GM19395 (cell line): ENCODE results near the gene SLC38A11.
"Not testable (repeated sequence)": the region's sequence is repeated elsewhere in the genome, so short reads cannot be mapped to it uniquely, and the experiment has no call there.

Experiments
- ATAC-seq: cut with Tn5 transposase; IDR thresholded peaks from one replicate; pipeline ENCODE4 v1.9.1; 2021; ENCODE audit warnings: mild to moderate bottlenecking, moderate library complexity; ENCODE audit not compliant: unreplicated experiment

SLC38A11 gene

DNA sequence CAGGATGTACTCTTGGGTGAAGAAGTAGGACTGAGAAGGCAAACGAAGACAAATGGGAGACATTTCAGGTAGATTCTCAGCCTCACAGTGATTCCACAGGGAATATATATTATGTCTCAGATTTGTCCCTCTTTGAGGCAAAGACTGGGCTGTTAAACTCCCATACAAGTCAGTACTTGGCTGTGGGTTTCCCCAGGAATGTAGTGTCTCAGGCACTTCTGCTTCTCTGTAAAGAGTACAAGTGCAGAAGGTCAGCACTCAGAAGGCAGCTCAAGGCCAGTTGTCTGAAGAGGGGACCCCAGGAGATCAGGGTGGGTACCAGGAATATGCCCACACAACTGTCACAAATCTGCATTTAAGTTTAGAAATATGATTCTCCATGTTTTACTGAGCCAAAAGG lies 73.8 kb downstream of the SLC38A11 start:
- no peak for ATAC-seq

DNA sequence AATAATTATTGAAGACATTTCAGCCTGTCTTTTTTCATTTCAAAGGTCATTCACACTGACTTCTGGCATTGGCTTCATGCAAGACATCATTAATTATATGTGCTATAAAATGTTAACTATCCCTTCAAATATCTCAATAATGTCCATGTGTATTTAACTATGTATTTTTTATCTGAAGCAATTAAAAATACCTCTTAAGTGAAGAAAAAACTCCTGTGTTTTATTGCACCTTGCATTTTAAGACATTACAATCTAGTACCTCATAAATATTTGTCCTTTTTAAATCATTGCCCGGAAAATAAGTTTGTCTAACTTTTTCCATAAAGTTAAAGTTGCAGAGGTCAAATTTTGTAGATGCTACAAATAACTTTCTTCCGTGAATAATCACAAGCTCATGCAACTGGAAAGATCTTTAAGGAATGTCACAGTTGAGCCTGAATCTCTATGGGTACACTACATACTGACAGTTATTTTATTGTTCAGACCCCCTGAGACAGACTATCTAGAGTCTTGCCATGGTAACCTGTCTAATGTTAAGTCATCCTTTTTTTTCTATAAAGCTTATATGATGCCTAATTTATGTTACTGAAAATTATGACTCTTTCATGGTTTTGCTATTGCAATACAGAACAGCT lies 75.3 kb downstream of the SLC38A11 start:
- no peak for ATAC-seq

DNA sequence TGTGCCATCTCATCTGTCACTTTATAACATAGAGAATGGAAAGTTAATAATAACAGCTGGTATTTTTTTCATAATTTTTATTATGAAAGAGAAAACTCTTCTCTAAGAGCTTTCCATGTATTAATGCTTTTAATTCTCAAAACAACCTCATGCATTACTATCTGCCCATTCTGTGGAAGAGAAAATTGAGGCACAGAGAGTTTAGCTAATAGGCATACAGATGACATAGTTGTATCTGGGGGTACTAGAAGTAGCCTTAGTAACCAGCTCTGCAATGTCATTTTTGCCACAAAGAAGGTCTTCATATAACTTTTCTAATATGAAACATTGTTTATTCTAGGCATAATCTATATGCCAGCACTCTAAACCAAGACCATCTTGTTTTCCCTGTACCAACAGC lies 77.4 kb downstream of the SLC38A11 start:
- ATAC-seq, result no peak

DNA sequence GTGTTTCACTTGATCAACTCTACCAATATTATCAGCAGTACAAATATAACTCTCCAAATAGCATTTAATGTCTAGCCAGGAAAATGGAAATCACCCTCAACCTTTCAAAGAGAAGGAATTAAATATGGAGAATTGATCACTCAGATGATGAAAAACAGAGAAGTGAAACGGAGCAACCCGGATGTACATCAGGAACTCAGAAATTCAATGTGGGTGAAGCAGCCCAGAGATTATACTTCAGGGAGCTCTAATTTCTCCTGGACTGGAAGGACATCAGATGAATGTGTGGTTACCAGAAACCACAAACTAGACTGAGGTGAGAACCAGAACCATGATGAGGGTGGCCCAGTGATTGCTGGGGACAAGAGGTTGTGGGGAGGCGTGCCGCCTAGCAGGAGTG lies 78.2 kb downstream of the SLC38A11 start:
- no peak for ATAC-seq

DNA sequence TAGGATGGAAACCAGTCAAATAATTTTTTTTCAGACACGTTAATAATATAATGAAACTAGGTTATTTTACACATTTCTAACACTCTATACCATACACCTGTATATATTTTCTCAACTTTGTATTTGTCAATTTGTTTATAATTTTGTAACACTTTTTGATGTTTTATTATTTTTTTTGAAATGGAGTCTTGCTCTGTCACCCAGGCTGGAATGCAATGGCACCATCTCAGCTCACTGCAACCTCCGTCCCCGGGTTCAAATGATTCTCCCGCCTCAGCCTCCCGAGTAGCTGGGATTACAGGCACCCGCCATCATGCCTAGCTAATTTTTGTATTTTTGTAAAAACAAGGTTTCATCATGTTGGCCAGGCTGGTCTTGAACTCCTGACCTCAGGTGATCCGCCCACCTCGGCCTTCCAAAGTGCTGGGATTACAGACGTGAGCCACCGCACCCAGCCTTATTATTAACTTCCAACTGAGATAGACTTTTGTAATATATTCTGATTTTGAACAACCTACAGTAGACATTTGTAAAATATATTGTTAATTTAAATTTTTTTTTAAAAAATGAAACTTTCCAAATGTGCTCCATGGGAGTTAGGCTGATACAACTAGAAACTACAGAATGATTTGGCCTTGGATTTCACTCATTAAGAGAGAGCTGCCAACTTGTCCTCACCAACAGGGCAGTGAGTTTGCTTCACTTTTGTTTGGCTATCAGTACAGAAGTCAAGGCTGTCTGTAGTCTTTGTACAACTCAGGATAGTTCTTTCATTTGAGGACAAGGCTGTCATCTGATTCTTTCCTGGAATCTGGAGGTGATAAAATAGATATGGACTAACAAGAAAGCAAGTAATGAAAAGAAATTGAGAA lies 79.8 kb downstream of the SLC38A11 start:
- no peak for ATAC-seq

DNA sequence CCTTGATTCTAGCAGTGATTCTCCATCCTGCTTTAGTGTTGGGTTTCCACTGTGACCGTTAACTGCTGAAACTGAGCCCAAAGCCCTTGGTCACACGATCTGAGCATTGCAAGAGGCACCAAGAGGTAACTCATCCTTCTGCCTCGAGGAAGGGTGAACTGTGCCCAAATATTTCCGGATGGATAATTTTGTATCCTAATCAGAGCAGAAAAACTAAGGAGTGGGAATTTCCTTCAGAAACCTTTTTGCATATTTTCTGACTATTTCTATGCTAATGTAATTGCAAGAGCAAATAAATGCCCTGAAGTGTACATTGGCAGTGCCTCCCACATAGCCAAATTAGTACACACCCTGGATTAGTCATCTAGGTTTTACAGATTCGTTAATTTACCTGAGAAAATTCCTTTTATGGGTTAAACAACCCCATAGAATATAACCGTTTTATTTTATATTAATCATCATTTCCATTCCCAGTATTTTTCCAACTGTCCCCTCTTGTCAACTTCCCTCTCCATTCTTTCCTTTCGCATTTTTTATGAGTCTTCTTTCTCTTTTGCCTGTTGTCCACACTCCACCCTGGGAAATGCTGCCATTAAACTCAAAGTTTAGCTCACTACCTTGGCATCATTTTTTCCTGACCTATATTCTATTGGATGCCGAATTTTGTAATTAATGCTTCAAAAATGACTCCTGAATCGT lies 82.0 kb downstream of the SLC38A11 start:
- no peak for ATAC-seq

DNA sequence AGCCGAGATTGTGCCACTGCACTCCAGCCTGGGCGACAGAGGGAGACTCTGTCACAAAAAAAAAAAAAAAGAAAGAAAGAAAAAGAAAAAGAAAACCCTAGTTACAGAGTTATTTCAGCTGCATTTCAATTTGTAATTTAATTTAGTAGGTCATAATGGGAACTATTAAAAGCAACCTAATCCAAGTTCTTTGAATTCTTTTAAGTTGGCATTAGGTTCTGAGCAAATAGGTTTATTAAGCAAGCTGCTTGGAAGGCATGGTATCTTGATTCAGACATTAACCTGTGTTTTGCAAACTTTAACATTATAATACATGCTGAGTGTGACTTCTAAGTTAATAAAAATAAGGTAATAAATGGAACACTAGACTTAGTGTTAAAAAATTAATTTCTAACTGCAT lies 83.9 kb downstream of the SLC38A11 start:
- ATAC-seq, result no peak

DNA sequence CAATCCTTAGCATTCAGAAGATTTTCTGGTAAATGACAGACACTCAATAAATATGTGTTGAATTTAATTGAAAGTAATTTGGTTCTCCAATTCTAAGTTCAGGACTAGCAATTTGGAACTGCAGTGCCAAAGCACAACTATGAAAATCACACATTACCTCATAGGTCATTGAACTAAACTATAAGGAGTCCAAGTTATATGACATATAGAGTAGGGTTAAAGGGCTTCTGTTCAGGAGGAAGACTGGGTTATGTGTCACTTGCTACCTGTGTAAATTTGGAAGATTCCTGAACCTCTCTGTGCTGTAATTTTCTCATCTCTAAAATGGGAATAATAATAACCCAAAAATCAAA lies 85.9 kb downstream of the SLC38A11 start:
- ATAC-seq, result no peak

DNA sequence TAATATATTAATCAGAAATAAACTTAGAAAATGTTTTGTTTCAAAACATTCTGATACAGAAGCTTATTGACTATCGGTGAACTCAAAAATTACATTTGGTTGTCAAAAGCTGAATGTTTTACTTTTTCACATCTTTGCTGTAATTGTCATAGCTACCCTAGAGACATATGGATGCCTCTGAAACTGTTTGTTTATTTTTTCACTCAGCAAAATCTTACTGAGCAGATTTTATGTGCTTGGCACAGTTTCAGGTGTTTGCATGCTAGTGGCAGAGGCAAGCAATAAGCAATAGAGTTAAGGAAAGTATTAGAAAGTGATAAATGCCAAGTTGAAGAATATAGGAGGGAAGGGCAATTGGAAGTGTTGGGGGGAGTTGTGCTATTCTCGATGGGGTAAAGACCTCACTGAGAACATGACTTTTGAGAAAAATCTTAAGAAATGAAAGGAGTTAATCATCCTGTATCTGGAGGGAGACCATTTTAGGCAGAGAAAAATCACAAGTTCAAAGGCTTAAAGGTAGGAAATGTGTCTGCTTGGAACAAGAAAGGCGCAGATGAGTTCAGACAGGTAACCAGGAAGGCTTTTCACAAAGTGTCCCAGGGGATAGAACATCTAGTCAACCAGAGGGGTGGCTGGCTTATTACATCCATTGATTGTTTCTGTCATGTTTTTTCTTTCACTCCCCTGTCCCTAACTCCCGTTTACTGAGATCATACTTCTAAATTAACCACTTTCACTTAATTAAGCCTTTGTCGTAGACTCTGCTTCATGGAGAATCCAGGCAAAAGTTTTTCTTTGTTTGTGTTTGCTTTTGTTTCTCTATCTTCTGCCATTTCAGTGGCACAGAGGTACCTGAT lies 86.5 kb downstream of the SLC38A11 start:
- no peak for ATAC-seq

DNA sequence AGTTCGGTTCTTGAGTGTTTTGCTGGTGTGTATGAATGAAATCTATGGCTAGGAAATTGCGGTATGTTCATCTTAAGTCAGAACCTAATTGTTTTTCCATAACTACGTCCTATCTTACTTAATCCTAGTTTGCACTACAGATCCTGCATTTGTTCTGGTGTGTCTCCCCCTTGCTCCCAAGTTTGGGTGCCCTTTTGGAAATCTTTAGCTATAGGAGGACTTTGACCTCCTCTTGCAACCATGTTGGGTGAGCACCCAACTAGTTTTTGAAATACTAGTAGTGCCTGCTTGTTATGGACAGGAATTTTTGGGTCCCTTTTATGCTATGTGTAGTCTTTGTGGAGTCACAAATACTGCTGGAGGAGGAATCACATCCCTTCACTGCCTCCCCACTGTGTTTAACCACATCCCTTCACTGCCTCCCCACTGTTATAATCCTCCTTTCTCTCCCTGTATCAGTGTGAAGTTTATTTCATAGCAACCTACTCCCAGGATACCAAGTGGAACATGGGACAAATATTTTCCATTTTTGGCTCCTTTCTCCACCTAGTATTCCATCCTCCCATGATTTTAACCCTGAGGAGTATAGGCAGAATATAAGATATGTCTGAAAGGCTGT lies 87.4 kb downstream of the SLC38A11 start:
- no peak for ATAC-seq

DNA sequence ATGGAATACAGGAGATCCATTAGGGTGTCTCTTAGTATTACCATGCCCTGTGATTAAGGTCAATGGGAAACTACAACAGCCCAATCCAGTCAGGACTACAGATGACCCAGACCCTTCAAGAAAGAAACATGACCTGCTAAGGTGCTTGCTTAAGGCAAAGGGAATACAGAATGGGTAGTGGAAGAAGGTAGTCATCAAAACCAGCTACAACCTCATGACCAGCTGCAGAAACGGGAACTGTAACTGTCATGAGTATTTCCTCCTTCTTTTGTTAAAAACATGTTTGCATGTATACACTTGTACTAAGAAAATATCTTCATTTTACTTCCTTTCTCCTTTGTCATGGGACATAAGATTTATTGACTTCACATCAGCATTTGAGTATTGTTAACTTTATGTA lies 88.9 kb downstream of the SLC38A11 start:
- not testable (repeated sequence) for ATAC-seq

DNA sequence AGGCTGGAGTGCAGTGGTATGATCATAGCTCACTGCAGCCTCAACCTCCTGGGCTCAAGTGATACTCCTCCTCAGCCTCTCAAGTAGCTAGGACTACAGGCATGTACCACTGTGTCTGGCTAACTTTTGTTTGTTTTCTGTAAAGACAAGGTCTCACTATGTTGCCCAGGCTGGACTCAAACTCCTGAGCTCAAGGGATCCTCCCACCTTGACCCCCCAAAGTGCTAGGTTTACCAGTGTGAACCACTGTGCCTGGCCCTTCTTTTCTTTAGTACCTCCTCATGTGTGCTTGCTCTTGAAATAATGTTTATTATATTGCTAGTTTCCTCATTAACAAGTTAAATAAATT lies 94.7 kb downstream of the SLC38A11 start:
- no peak for ATAC-seq

DNA sequence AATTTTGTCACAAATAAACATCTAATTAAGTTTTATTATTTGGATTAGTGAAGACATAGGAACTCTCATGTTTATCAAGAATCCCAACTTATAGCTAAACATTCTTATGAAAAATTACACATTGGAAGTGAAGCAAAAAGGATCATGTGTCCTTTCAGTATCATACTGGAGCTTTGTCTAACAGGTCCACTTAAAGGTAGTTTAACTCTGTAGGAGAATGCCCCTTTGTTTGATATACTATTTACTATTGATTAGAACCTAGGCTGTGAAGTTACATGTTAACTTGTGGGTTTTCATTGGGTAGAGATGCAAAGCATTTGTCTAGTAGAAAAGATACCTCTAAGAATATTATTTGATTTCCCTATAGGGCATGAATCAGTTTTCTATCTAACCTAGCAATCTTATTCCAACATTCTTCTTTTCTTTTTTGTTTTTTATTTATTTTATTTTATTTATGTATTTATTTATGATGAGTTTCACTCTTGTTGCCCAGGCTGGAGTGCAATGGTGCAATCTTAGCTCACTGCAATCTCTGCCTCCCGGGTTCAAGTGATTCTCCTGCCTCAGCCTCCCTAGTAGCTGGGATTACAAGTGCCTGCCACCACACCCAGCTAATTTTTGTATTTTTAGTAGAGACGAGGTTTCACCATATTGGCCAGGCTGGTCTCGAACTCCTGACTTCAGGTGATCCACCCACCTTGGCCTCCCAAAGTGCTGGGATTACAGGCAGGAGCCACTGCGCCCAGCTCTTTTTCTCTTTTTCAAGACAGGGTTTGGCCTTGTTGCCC lies 95.2 kb downstream of the SLC38A11 start:
- ATAC-seq, result not testable (repeated sequence)

DNA sequence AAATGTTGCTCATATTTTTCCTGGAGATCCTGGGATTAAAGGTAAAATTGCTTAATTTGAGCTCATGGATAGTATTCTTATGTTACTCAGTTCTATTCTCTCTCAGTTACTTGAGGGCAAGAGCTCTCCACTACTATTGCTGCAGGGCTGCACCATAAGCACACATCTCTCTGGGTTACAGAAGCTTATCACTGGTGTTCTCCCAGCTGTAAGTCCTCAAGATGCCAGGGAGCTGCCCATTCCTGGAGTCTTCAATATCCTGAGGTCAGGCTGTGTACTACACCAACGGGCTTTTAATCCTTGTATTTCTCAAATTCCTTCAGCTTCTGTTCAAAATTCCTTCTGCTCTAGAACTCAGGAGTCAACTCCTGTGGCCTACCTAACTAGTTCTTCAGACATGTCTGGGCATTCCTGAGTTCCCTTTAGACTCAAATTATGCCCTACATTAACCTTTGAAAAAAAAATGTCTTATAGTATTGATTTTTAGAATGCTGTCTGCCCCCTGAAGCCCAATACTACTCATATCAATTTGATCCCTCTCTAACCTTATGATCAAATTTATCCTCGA lies 96.0 kb downstream of the SLC38A11 start:
- ATAC-seq, result no peak

DNA sequence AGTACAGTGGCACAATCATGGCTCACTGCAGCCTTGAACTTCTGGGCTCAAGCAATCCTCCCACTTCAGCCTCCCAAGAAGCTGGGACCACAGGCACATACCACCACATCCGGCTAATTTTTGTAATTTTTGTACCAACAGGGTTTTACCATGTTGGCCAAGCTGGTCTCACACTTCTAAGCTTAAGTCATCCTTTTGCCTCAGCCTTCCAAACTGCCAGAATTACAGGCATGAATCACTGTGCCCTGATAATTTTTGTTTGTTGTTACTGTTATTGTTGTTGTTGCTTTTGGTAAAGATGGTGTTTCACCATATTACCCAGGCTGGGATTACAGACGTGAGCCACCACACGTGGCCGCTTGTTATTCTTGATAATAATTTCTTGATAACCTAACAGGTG lies 103.2 kb downstream of the SLC38A11 start:
- no peak for ATAC-seq

DNA sequence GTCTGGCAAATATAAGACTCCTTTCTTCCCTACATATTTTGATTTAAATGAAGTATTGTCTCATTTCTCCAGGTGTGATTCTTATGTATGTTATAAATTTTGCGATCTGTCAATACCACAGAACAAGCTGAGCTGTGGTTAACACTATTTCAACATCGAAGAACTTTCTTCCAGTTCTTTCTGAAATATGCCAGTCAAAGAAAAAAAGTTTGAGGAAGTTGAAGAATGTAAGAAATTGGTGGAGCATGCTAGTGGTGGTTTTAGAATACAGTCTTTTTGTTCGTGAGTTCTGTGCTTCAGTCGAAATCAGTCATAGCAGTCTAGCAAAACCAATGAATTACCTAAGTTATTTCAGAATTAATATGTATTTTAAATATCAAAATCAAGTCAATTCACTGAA lies 105.1 kb downstream of the SLC38A11 start:
- no peak for ATAC-seq

DNA sequence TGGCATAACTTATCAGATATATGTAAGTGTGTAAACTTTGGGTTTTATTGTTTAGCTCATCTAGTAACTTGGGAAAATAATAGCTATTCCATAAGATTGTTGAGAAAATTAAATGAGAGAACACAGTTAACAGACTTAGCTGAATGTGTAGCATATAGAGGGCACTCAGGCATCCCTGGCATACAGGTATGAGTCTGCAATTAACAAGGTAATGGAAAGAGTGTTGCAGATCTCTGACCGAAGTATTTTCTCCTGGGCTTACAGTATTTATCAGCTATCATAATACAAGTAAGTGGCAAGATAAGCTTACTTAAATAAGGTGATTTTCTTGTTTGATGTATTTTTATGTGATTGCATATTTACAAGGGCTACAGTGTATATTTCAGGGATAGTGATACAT lies 105.8 kb downstream of the SLC38A11 start:
- ATAC-seq, result no peak

DNA sequence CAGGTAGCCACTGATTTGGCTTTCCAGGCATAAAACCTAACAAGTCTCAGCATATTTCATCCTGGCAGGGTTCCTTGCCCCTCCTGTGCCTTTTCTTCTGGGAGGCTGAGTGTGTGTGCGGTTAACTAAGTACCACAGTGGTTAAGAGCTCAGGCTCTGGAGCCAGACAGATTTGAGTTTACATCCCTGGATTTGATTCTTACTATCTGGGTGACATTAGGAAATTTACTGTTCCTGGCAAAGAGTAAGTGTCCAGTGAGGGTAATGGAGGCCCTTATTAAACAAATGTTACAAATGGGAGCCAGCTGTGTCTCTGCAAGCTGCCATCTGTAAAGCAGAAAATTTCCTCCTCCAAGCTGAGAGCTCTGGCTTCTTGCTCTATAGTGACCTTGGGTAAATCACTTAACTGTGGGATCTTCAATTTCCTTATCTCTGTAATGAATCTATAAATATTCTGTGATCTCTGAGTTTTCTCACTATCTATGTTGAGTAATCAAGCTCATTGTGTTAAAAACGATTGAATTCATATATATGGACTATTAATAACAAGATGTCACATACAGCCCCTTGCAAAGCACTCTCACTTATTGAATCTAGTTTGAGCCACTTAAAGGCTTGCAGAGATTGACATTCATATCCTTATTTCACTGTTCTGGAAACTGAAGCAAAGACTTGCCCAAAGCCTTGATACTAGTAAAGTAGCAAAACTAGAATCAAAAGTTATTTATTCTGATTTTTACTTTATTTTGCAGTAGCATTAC lies 107.2 kb downstream of the SLC38A11 start:
- ATAC-seq, result no peak

DNA sequence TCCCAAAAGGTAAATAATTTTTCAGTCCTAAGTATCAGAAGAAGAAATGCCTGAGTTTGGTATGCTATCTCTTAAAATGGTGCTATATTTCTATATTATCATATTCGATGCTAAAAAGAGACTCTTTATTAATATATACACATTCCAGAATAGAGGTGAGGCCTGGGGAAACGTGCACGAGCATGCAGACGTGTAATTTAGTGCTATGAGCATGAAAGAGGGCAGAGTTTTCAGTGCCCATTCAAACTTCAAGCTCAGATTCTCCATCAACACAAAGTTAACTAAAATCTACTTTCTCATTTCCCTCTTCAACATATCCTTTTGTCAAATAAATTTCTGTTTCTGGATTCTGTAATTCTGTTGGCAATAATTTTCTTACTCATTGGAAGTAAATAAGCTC lies 108.0 kb downstream of the SLC38A11 start:
- ATAC-seq, result no peak
